ENCODE measurements around the gene PGAP2. TPM values are rescaled to one million over a fixed set of nuclear protein-coding genes. Genes with fewer than 3 reads are reported as not detected.
"Not testable (repeated sequence)": the region's sequence is repeated elsewhere in the genome, so short reads cannot be mapped to it uniquely, and the experiment has no call there.

PGAP2 gene
- total and polyA plus RNA-seq, 10 of the 15 experiments (the other 5 are each of a cell fraction or from before 2014, with no cell fraction given) = 12.3 to 37.4 (median 31.9) TPM

DNA sequence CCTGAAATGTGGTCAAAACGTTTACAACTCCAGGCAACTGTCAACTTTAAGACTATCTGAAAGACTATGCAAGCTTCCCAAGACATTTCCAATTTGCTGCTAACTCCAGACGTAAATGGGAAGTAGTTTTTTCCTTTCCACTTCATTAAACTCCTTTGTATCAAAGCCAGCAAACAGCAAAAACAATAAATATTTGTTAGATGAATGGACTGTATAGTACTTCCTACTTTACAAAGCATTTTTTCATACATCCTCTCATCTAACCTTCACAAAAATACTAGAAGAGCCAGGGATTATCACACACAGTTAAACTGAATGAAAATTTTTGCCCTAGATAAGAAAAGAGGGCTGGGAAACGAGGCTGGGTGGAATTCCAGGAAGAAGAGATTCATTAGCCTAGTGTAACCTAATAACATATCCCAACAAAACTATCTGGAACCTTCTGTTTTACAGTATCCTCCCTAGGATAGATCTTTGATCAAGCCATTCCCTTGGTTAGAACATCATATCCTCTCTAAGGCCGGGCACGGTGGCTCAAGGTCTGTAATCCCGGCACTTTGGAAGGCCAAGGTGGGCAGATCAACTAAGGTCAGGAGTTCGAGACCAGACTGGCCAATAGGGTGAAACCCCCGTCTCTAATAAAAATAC is 21.5 kb upstream of the PGAP2 start (continued):
- TF ChIP-seq NFIC (IDR thresholded peaks at IDR 0.05; ENCODE audit: low read depth, low read length) (no peak), SUZ12 (IDR thresholded peaks at IDR 0.05; ENCODE audit: unreplicated experiment) (no peak), PAX5 (IDR thresholded peaks at IDR 0.05; ENCODE audit: borderline replicate concordance, low read depth, low read length) (no peak), TCF12 (IDR thresholded peaks at IDR 0.05; ENCODE audit: low read depth, low read length) (no peak)
- TF ChIP-seq, protein P1, sequence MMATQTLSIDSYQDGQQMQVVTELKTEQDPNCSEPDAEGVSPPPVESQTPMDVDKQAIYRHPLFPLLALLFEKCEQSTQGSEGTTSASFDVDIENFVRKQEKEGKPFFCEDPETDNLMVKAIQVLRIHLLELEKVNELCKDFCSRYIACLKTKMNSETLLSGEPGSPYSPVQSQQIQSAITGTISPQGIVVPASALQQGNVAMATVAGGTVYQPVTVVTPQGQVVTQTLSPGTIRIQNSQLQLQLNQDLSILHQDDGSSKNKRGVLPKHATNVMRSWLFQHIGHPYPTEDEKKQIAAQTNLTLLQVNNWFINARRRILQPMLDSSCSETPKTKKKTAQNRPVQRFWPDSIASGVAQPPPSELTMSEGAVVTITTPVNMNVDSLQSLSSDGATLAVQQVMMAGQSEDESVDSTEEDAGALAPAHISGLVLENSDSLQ (IDR thresholded peaks at IDR 0.05) = no peak

- DNase-seq (ENCODE audit: low read depth, low spot score); H3K27ac ChIP-seq (ENCODE audit: control insufficient read depth, insufficient read depth); H3K9ac ChIP-seq (ENCODE audit: control insufficient read depth, insufficient read depth, low read length); intact Hi-C loops (cut with micrococcal nuclease; ENCODE audit: unreplicated experiment); in situ Hi-C loops (cut with MboI); H4K20me1 ChIP-seq (ENCODE audit: control insufficient read depth, insufficient read depth); H3K4me1 ChIP-seq (ENCODE audit: control insufficient read depth, insufficient read depth, low read length); H3K27me3 ChIP-seq (replicated peaks in 1 of 2; ENCODE audit: control insufficient read depth in 2 of 2, insufficient read depth in 2 of 2, low read length in 1 of 2); BruUV-seq (replicated peaks); H3K36me3 ChIP-seq (ENCODE audit: control insufficient read depth in 2 of 2, insufficient read depth in 2 of 2, low read length in 1 of 2); H2AFZ ChIP-seq (ENCODE audit: control insufficient read depth, low read depth, low read length); H3K4me3 ChIP-seq; H3K9me3 ChIP-seq (replicated peaks; ENCODE audit: control insufficient read depth, insufficient read depth, low read length); ATAC-seq; CTCF ChIA-PET; POLR2A ChIA-PET; FAIRE-seq; H3K4me2 ChIP-seq (ENCODE audit: control insufficient read depth, insufficient read depth): not testable (repeated sequence)
- ChIA-PET SMC1A (ENCODE audit: uncharacterized antibody, unreplicated experiment) (interaction anchor here (1.0 to 4.0 kb wide), 2 partner anchors 9 to 26 kb away, joined by 3 to 26 read pairs; no protein-coding TSS in a partner anchor), RAD21 (ENCODE audit: unreplicated experiment) (interaction anchor here (1.1 kb wide), 1 partner anchor 9 kb away, joined by 3 read pairs; no protein-coding TSS in a partner anchor)
- WGBS (ENCODE audit: insufficient coverage, insufficient replicate concordance, low lambda C conversion rate, missing lambda C conversion rate) = 99% methylated on average over 10 of the region's 10 CpGs
- peaks cover 67% of the 10 kb centered on the region for H3K79me2 ChIP-seq (ENCODE audit: control insufficient read depth, insufficient read depth, low read length)
Observed at GRCh38 chr11:3794387-3794786, 14.0 kb upstream of the PGAP2 start.

All from GM12878 (cell line).